ENCODE data around the gene EPS15.

DNA sequence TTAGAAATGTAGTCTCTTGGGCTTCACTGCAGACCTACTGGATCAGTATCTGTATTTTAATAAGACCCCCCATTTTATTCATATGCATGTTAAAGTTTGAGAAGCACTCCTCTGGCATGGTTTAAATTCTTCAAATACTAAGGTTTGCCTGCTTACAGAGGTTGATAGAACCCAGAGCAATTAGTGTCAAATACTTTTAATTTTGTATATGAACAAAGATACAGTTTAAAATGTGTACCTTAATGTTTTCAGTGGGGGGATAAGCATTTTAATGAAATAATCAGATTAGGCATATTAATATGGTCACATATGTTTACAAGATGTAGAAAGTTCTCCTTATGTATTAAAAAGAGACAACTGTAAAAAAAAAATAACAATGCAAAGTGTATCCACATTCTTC, 40.4 kb upstream of the EPS15 start:
- no peak for TF ChIP-seq EZH2phosphoT487 (IDR thresholded peaks at IDR 0.05; ENCODE audit: borderline replicate concordance, low read length)
- TF ChIP-seq, protein P1, sequence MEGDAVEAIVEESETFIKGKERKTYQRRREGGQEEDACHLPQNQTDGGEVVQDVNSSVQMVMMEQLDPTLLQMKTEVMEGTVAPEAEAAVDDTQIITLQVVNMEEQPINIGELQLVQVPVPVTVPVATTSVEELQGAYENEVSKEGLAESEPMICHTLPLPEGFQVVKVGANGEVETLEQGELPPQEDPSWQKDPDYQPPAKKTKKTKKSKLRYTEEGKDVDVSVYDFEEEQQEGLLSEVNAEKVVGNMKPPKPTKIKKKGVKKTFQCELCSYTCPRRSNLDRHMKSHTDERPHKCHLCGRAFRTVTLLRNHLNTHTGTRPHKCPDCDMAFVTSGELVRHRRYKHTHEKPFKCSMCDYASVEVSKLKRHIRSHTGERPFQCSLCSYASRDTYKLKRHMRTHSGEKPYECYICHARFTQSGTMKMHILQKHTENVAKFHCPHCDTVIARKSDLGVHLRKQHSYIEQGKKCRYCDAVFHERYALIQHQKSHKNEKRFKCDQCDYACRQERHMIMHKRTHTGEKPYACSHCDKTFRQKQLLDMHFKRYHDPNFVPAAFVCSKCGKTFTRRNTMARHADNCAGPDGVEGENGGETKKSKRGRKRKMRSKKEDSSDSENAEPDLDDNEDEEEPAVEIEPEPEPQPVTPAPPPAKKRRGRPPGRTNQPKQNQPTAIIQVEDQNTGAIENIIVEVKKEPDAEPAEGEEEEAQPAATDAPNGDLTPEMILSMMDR (conservative IDR thresholded peaks at IDR 0.05; ENCODE audit: low read depth, low read length): no peak
